Erythroblast (primary cell): Measurements from ENCODE around the gene BPI.

Source experiments
- GATA1 ChIP-seq: IDR thresholded peaks from 2 replicates; pipeline ENCODE4 v1.6.1; 2011; ENCODE audit warnings: low read depth, mild to moderate bottlenecking, control low read depth, low read length, moderate library complexity
- POLR2A ChIP-seq: IDR thresholded peaks from 2 replicates; pipeline ENCODE4 v1.6.1; 2011; ENCODE audit warnings: mild to moderate bottlenecking, low read length

- TF ChIP-seq POLR2A (no peak), GATA1 (no peak)
Observed at GRCh38 chr20:38261054-38261390, 42.9 kb upstream of the BPI start.
